ENCODE measurements around the gene IGF1R. TPM values are rescaled to one million over a fixed set of nuclear protein-coding genes. Genes with fewer than 3 reads are reported as not detected.
A peak's percentile ranks its signal among the peaks of the same experiment; 100 is the strongest.

Gene IGF1R
- total RNA-seq, 2 donors from 2014 or later = 35.0 to 37.0 TPM

- H3K27me3 ChIP-seq = no peaks in the 10 kb centered on the region
- no peak overlapping the region for H3K4me3 ChIP-seq
- H3K9ac ChIP-seq (ENCODE audit: low read depth in 2 of 2, low read length in 2 of 2) = no peak overlapping the region
- TF ChIP-seq CTCF (IDR thresholded peaks at IDR 0.05) = no peak
- peaks cover 4% of the 10 kb centered on the region for H3K4me1 ChIP-seq
- peak overlapping the region; percentile 65 for H3K27ac ChIP-seq
- intact Hi-C loops (cut with DNase I) = no loop called here
- H3K36me3 ChIP-seq = no peaks in the 10 kb centered on the region
- no peaks in the 10 kb centered on the region for H3K9me3 ChIP-seq
- DNase-seq = no peak
Measured at GRCh38 chr15:98728082-98728810, 79.9 kb downstream of the IGF1R start.

- no peak for TF ChIP-seq CTCF (IDR thresholded peaks at IDR 0.05)
- H3K4me1 ChIP-seq = no peaks in the 10 kb centered on the region
- H3K9ac ChIP-seq (ENCODE audit: low read depth in 2 of 2, low read length in 2 of 2) = no peak overlapping the region
- intact Hi-C loops (cut with DNase I) = no loop called here
- H3K36me3 ChIP-seq = no peaks in the 10 kb centered on the region
- H3K4me3 ChIP-seq = no peak overlapping the region
- H3K27me3 ChIP-seq = no peaks in the 10 kb centered on the region
- no peak for DNase-seq
- H3K9me3 ChIP-seq = no peaks in the 10 kb centered on the region
- no peak overlapping the region for H3K27ac ChIP-seq
Measured at GRCh38 chr15:98728811-98729160, 80.4 kb downstream of the IGF1R start.

GRCh38 chr15:98729446-98730042, 81.2 kb downstream of the IGF1R start:
- no peak overlapping the region for H3K9ac ChIP-seq (ENCODE audit: low read depth in 2 of 2, low read length in 2 of 2)

GRCh38 chr15:98730860-98731711, 82.7 kb downstream of the IGF1R start:
- DNase-seq = no peak
- intact Hi-C loops (cut with DNase I) = no loop called here
- Histone ChIP-seq H3K4me3 (no peak overlapping the region), H3K27me3 (no peaks in the 10 kb centered on the region), H3K36me3 (no peaks in the 10 kb centered on the region), H3K4me1 (no peaks in the 10 kb centered on the region), H3K9me3 (no peaks in the 10 kb centered on the region), H3K9ac (ENCODE audit: low read depth in 2 of 2, low read length in 2 of 2) (no peak overlapping the region), H3K27ac (no peak overlapping the region)
- no peak for TF ChIP-seq CTCF (IDR thresholded peaks at IDR 0.05)

More at GRCh38 chr15:98729446-98730042, 81.2 kb downstream of the IGF1R start:
- Histone ChIP-seq H3K27me3 (no peaks in the 10 kb centered on the region), H3K4me3 (no peak overlapping the region), H3K36me3 (no peaks in the 10 kb centered on the region), H3K27ac (no peak overlapping the region), H3K9me3 (no peaks in the 10 kb centered on the region), H3K4me1 (no peaks in the 10 kb centered on the region)
- no peak for TF ChIP-seq CTCF (IDR thresholded peaks at IDR 0.05)
- no peak for DNase-seq
- intact Hi-C loops (cut with DNase I) = no loop called here

DNA sequence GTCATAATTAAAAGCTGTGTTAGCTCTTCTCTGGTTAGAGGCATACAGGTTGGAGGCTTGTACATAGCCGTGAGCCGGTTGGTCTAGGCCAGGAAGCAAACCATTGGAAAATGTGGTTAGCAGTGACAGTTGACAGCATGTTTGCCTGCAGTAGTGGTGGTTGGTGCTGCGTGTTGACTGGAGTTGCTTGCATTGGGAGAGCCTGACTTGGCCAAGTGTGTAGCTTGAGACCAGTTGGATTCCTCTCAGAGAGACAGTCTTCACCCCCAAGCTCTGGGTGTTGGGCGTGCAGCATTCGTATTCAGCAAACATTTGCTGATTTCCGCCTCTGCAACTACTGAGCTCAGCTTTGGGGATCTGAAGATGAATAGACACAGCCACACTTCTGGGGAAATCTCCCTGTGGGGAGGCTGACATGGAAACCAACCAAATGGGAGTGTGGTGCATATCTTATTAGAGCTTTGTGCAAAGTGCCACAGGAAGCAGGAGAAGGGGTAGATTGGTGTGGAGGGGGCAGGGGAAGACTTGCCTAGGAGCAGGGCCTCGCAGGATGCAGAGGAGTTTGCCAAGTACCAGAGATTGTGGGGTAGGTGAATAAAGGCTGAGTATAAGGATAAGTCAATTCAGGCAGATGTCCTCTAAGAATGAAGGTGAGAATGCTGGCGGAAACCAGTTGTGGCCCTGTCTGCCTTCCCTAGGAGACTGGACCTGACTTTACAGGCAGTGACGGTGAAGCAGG, 83.5 kb downstream of the IGF1R start:
- no peaks in the 10 kb centered on the region for H3K4me1 ChIP-seq

More for the DNA sequence above, 83.5 kb downstream of the IGF1R start:
- no peak overlapping the region for H3K27ac ChIP-seq
- no peak overlapping the region for H3K9ac ChIP-seq (ENCODE audit: low read depth in 2 of 2, low read length in 2 of 2)
- intact Hi-C loops (cut with DNase I) = no loop called here
- no peak for TF ChIP-seq CTCF (IDR thresholded peaks at IDR 0.05)
- H3K9me3 ChIP-seq = no peaks in the 10 kb centered on the region
- no peaks in the 10 kb centered on the region for H3K27me3 ChIP-seq
- H3K4me3 ChIP-seq = no peak overlapping the region
- DNase-seq = no peak
- H3K36me3 ChIP-seq = no peaks in the 10 kb centered on the region

Measured in colonic mucosa (tissue), 4 donors.